Stimulated activated CD4-positive, alpha-beta T cell treated with anti-CD3 and anti-CD28 coated beads, Interleukin-15, amount 100 ng/mL, for 48 hours (primary cell): Measurements from ENCODE around the gene OR52L1.

ENCODE experiments used
- DNase-seq, 2 donors: peaks; one replicate each; pipeline ENCODE4 v3.0.0-alpha.2; 2020; ENCODE audit warnings: low read depth in 2 of 2

Gene OR52L1

GRCh38 chr11:5940748-5941147 lies 46.0 kb downstream of the OR52L1 start:
- no peak for DNase-seq

GRCh38 chr11:5938603-5938965 lies 48.2 kb downstream of the OR52L1 start:
- DNase-seq: no peak

GRCh38 chr11:5937868-5938602 lies 48.8 kb downstream of the OR52L1 start:
- DNase-seq: no peak
